ENCODE measurements around the gene TRIO. TPM values are rescaled to one million over a fixed set of nuclear protein-coding genes. Genes with fewer than 3 reads are reported as not detected.

TRIO gene
- polyA plus RNA-seq, 3 donors = 1.7 to 45.8 (median 2.1) TPM

- peaks cover 0 to 2% (median 0%) of the 10 kb centered on the region in 3 donors for H3K27me3 Mint-ChIP-seq (ENCODE audit: low read depth in 3 of 3)
- no peaks in the 10 kb centered on the region for H3K4me1 ChIP-seq (ENCODE audit: control insufficient read depth in 1 of 2, insufficient read depth in 2 of 2, low read length in 2 of 2)
- H3K79me2 ChIP-seq (ENCODE audit: insufficient read depth, low read length) = peaks cover 52% of the 10 kb centered on the region
- no peaks in the 10 kb centered on the region for H3K36me3 Mint-ChIP-seq
- no peaks in the 10 kb centered on the region for H3K36me3 ChIP-seq (replicated peaks in 1 of 2; ENCODE audit: control insufficient read depth in 1 of 2, insufficient read depth in 2 of 2, low read length in 2 of 2)
- TF ChIP-seq CTCF (IDR thresholded peaks at IDR 0.05) = no peak
- no peaks in the 10 kb centered on the region for H3K9me3 ChIP-seq (replicated peaks in 1 of 2; ENCODE audit: control insufficient read depth in 1 of 2, insufficient read depth in 1 of 2, low read length in 2 of 2)
- H3K4me1 Mint-ChIP-seq = peaks cover 18% of the 10 kb centered on the region
- intact Hi-C loops (cut with micrococcal nuclease) = no loop called here
- DNase-seq = no peak
- H3K27ac ChIP-seq (ENCODE audit: low read depth in 1 of 2, low read length in 2 of 2) = no peak overlapping the region
- H3K4me2 ChIP-seq (replicated peaks; ENCODE audit: extremely low read depth, low read length, poor library complexity, severe bottlenecking) = no peak overlapping the region
- no peaks in the 10 kb centered on the region for H3K27me3 ChIP-seq (ENCODE audit: control insufficient read depth in 2 of 2, insufficient read depth in 2 of 2, low read length in 2 of 2)
- WGBS (ENCODE audit: insufficient coverage) = no CpG with 5 or more reads among the region's 6 CpGs
- H3K4me3 ChIP-seq (replicated peaks in 1 of 3; ENCODE audit: low read depth in 2 of 3, low read length in 3 of 3) = no peak overlapping the region
- no peaks in the 10 kb centered on the region for H3K9me3 Mint-ChIP-seq
- no peak overlapping the region for H3K9ac ChIP-seq (ENCODE audit: insufficient read depth, low read length, poor library complexity, severe bottlenecking)
- peaks cover 90% of the 10 kb centered on the region for H4K20me1 ChIP-seq (ENCODE audit: insufficient read depth, low read length)
- H3K4me3 Mint-ChIP-seq = no peak overlapping the region
- no peak overlapping the region for H3K27ac Mint-ChIP-seq
- H2AFZ ChIP-seq (ENCODE audit: insufficient read depth, low read depth, low read length, poor library complexity, severe bottlenecking) = no peak overlapping the region
Observed at GRCh38 chr5:14226554-14226953, 83.4 kb downstream of the TRIO start.

DNA sequence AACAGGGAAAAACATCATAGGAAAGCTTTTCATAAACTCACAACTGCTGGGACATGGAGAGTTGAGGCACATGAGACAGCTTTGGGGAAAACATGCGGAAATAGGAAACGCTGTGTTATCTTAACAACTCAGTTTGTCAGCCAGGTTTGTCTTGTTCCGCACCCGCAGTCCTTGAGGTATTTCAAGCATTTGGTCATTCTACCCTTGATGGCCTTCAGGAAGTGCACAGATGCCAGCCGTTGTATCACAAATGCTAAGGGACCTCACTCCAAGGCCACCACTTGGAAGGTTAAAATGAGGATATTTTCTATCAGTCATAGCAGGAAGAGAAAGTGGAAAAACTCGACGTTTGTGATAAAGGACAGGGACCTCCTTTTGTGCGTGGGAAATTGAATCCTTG is 83.8 kb downstream of the TRIO start:
- Histone ChIP-seq H3K9ac (ENCODE audit: insufficient read depth, low read length, poor library complexity, severe bottlenecking) (no peak overlapping the region), H3K4me1 (ENCODE audit: control insufficient read depth in 1 of 2, insufficient read depth in 2 of 2, low read length in 2 of 2) (no peaks in the 10 kb centered on the region), H3K4me2 (replicated peaks; ENCODE audit: extremely low read depth, low read length, poor library complexity, severe bottlenecking) (no peak overlapping the region), H3K4me3 (replicated peaks in 1 of 3; ENCODE audit: low read depth in 2 of 3, low read length in 3 of 3) (no peak overlapping the region), H3K27me3 (ENCODE audit: control insufficient read depth in 2 of 2, insufficient read depth in 2 of 2, low read length in 2 of 2) (no peaks in the 10 kb centered on the region), H4K20me1 (ENCODE audit: insufficient read depth, low read length) (peaks cover 90% of the 10 kb centered on the region), H2AFZ (ENCODE audit: insufficient read depth, low read depth, low read length, poor library complexity, severe bottlenecking) (no peak overlapping the region), H3K27ac (ENCODE audit: low read depth in 1 of 2, low read length in 2 of 2) (no peak overlapping the region), H3K79me2 (ENCODE audit: insufficient read depth, low read length) (peaks cover 56% of the 10 kb centered on the region), H3K9me3 (replicated peaks in 1 of 2; ENCODE audit: control insufficient read depth in 1 of 2, insufficient read depth in 1 of 2, low read length in 2 of 2) (no peaks in the 10 kb centered on the region), H3K36me3 (replicated peaks in 1 of 2; ENCODE audit: control insufficient read depth in 1 of 2, insufficient read depth in 2 of 2, low read length in 2 of 2) (no peaks in the 10 kb centered on the region)
- H3K27ac Mint-ChIP-seq = no peak overlapping the region
- no peaks in the 10 kb centered on the region for H3K36me3 Mint-ChIP-seq
- intact Hi-C loops (cut with micrococcal nuclease) = no loop called here
- peaks cover 16% of the 10 kb centered on the region for H3K4me1 Mint-ChIP-seq
- H3K9me3 Mint-ChIP-seq = no peaks in the 10 kb centered on the region
- WGBS (ENCODE audit: insufficient coverage) = 93% methylated on average over 4 of the region's 8 CpGs
- DNase-seq = no peak
- peaks cover 0 to 2% (median 0%) of the 10 kb centered on the region in 3 donors for H3K27me3 Mint-ChIP-seq (ENCODE audit: low read depth in 3 of 3)
- no peak overlapping the region for H3K4me3 Mint-ChIP-seq
- TF ChIP-seq CTCF (IDR thresholded peaks at IDR 0.05) = no peak

Data from CD14-positive monocyte (primary cell).